ENCODE measurements around the gene TBC1D2.

- TF ChIP-seq, protein P1, sequence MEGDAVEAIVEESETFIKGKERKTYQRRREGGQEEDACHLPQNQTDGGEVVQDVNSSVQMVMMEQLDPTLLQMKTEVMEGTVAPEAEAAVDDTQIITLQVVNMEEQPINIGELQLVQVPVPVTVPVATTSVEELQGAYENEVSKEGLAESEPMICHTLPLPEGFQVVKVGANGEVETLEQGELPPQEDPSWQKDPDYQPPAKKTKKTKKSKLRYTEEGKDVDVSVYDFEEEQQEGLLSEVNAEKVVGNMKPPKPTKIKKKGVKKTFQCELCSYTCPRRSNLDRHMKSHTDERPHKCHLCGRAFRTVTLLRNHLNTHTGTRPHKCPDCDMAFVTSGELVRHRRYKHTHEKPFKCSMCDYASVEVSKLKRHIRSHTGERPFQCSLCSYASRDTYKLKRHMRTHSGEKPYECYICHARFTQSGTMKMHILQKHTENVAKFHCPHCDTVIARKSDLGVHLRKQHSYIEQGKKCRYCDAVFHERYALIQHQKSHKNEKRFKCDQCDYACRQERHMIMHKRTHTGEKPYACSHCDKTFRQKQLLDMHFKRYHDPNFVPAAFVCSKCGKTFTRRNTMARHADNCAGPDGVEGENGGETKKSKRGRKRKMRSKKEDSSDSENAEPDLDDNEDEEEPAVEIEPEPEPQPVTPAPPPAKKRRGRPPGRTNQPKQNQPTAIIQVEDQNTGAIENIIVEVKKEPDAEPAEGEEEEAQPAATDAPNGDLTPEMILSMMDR (IDR thresholded peaks at IDR 0.05): no peak
- no peak for TF ChIP-seq POLR2A (IDR thresholded peaks at IDR 0.05)
Measured at GRCh38 chr9:98229090-98229395, 26.4 kb downstream of the TBC1D2 start.

Data from uterus (tissue), 2 donors.